Karpas-422 (cell line): ENCODE measurements around the gene IFNL3. TPM values are rescaled to one million over a fixed set of nuclear protein-coding genes. Genes with fewer than 3 reads are reported as not detected.

Source experiments
- DNase-seq: peaks from one replicate; pipeline ENCODE4 v3.0.0-alpha.2; 2015
- H2AFZ ChIP-seq: fragments of 200-600 bp; sonication (generic); 2 replicates; pipeline ENCODE4 v1.6.1; 2014; ENCODE audit warnings: antibody characterized with exemption, low read length, mixed read lengths
- H3K27ac ChIP-seq: fragments of 200-600 bp; sonication (generic); 2 replicates; pipeline ENCODE4 v1.5.1; 2014; ENCODE audit warnings: mild to moderate bottlenecking, low read length, moderate library complexity
- H3K27me3 ChIP-seq: fragments of 200-600 bp; sonication (generic); 2 replicates; pipeline ENCODE4 v1.6.1; 2014; ENCODE audit warnings: low read length, mixed read lengths
- H3K36me3 ChIP-seq: fragments of 200-600 bp; sonication (generic); 2 replicates; pipeline ENCODE4 v1.6.1; 2014; ENCODE audit warnings: low read length, mixed read lengths; ENCODE audit not compliant: insufficient read depth
- H3K4me1 ChIP-seq: fragments of 200-600 bp; sonication (generic); 2 replicates; pipeline ENCODE4 v1.6.1; 2014; ENCODE audit warnings: mild to moderate bottlenecking, low read length, mixed read lengths
- H3K4me2 ChIP-seq: fragments of 200-600 bp; sonication (generic); 2 replicates; pipeline ENCODE4 v1.6.1; 2014; ENCODE audit warnings: low read length, low read depth, mild to moderate bottlenecking; ENCODE audit not compliant: poor library complexity, severe bottlenecking
- H3K4me3 ChIP-seq: fragments of 200-600 bp; sonication (generic); 2 replicates; pipeline ENCODE4 v1.5.1; 2014; ENCODE audit warnings: mild to moderate bottlenecking, antibody characterized with exemption, low read length, mixed read lengths
- H3K79me2 ChIP-seq: fragments of 200-600 bp; sonication (generic); 2 replicates; pipeline ENCODE4 v1.6.1; 2014; ENCODE audit warnings: mild to moderate bottlenecking, low read length, mixed read lengths
- H3K9ac ChIP-seq: fragments of 200-600 bp; sonication (generic); 2 replicates; pipeline ENCODE4 v1.6.0; 2014; ENCODE audit warnings: low read length
- H3K9me2 ChIP-seq: fragments of 200-600 bp; sonication (generic), shearing (Covaris generic); replicated peaks from 2 replicates; pipeline ENCODE4 v1.6.0; 2014; ENCODE audit warnings: mild to moderate bottlenecking, low read length, moderate library complexity; ENCODE audit not compliant: insufficient read depth
- H3K9me3 ChIP-seq: fragments of 300-700, 200-600 bp; sonication (generic); 2 replicates; pipeline ENCODE4 v1.6.1; 2014; ENCODE audit warnings: low read length, mixed read lengths
- H4K20me1 ChIP-seq: fragments of 200-600 bp; sonication (generic); 2 replicates; pipeline ENCODE4 v1.6.1; 2014; ENCODE audit warnings: mild to moderate bottlenecking, antibody characterized with exemption, low read length, low read depth; ENCODE audit not compliant: insufficient read depth
- total RNA-seq: library from RNA; depleted of rRNA; stranded (reverse); fragments of >200 nt; shearing (Covaris generic); gene quantifications from 2 replicates; pipeline ENCODE4 v1.2.3, GENCODE V29; 2014; ENCODE audit warnings: low replicate concordance

The IFNL3 gene
- total RNA-seq, 1 experiment from 2014 or later = not detected

GRCh38 chr19:39262496-39262895, 17.7 kb upstream of the IFNL3 start:
- Histone ChIP-seq H3K9me2 (no peaks in the 10 kb centered on the region), H3K27ac (no peak overlapping the region), H3K9ac (no peak overlapping the region), H2AFZ (no peak overlapping the region), H3K79me2 (no peaks in the 10 kb centered on the region), H3K4me1 (no peaks in the 10 kb centered on the region), H3K27me3 (no peaks in the 10 kb centered on the region), H4K20me1 (no peaks in the 10 kb centered on the region), H3K9me3 (no peaks in the 10 kb centered on the region), H3K4me3 (no peak overlapping the region), H3K4me2 (no peak overlapping the region), H3K36me3 (no peaks in the 10 kb centered on the region)
- no peak for DNase-seq

GRCh38 chr19:39261704-39262103, 16.9 kb upstream of the IFNL3 start:
- Histone ChIP-seq H3K9ac (no peak overlapping the region), H2AFZ (no peak overlapping the region), H3K36me3 (no peaks in the 10 kb centered on the region), H3K9me2 (no peaks in the 10 kb centered on the region), H3K79me2 (no peaks in the 10 kb centered on the region), H3K4me3 (no peak overlapping the region), H3K4me2 (no peak overlapping the region), H4K20me1 (no peaks in the 10 kb centered on the region), H3K9me3 (no peaks in the 10 kb centered on the region), H3K27me3 (no peaks in the 10 kb centered on the region), H3K27ac (no peak overlapping the region), H3K4me1 (no peaks in the 10 kb centered on the region)
- no peak for DNase-seq

- Histone ChIP-seq H3K4me3 (no peak overlapping the region), H3K27me3 (no peaks in the 10 kb centered on the region), H3K9me2 (no peaks in the 10 kb centered on the region), H3K4me1 (no peaks in the 10 kb centered on the region), H3K79me2 (no peaks in the 10 kb centered on the region), H3K36me3 (no peaks in the 10 kb centered on the region), H4K20me1 (no peaks in the 10 kb centered on the region), H3K9me3 (no peaks in the 10 kb centered on the region), H3K9ac (no peak overlapping the region), H2AFZ (no peak overlapping the region), H3K27ac (no peak overlapping the region), H3K4me2 (no peak overlapping the region)
- DNase-seq = no peak
Measured at GRCh38 chr19:39257227-39257626, 12.4 kb upstream of the IFNL3 start.

GRCh38 chr19:39254531-39255345, 9.9 kb upstream of the IFNL3 start:
- Histone ChIP-seq H3K9me3 (no peaks in the 10 kb centered on the region), H2AFZ (no peak overlapping the region), H3K4me3 (no peak overlapping the region), H3K79me2 (no peaks in the 10 kb centered on the region), H4K20me1 (no peaks in the 10 kb centered on the region), H3K9me2 (no peaks in the 10 kb centered on the region), H3K27ac (no peak overlapping the region), H3K27me3 (no peaks in the 10 kb centered on the region), H3K4me1 (no peaks in the 10 kb centered on the region), H3K9ac (no peak overlapping the region), H3K4me2 (no peak overlapping the region), H3K36me3 (no peaks in the 10 kb centered on the region)
- no peak for DNase-seq

- no peaks in the 10 kb centered on the region for H3K9me2 ChIP-seq
- no peaks in the 10 kb centered on the region for H3K9me3 ChIP-seq
- no peaks in the 10 kb centered on the region for H3K79me2 ChIP-seq
- no peak overlapping the region for H3K9ac ChIP-seq
- H3K27ac ChIP-seq = no peak overlapping the region
- no peaks in the 10 kb centered on the region for H3K4me1 ChIP-seq
- no peak overlapping the region for H2AFZ ChIP-seq
- H3K4me3 ChIP-seq = no peak overlapping the region
- no peaks in the 10 kb centered on the region for H3K27me3 ChIP-seq
- DNase-seq = no peak
- no peaks in the 10 kb centered on the region for H3K36me3 ChIP-seq
- no peak overlapping the region for H3K4me2 ChIP-seq
- H4K20me1 ChIP-seq = no peaks in the 10 kb centered on the region
Measured at GRCh38 chr19:39253374-39254149, 8.8 kb upstream of the IFNL3 start.

GRCh38 chr19:39252458-39252857, 7.7 kb upstream of the IFNL3 start:
- no peaks in the 10 kb centered on the region for H3K27me3 ChIP-seq
- no peaks in the 10 kb centered on the region for H3K79me2 ChIP-seq
- no peaks in the 10 kb centered on the region for H3K9me2 ChIP-seq
- H3K27ac ChIP-seq = no peak overlapping the region
- H3K9me3 ChIP-seq = no peaks in the 10 kb centered on the region
- H3K4me2 ChIP-seq = no peak overlapping the region
- H3K36me3 ChIP-seq = no peaks in the 10 kb centered on the region
- H2AFZ ChIP-seq = no peak overlapping the region
- no peak overlapping the region for H3K9ac ChIP-seq
- DNase-seq = no peak
- H4K20me1 ChIP-seq = no peaks in the 10 kb centered on the region
- no peaks in the 10 kb centered on the region for H3K4me1 ChIP-seq
- H3K4me3 ChIP-seq = no peak overlapping the region

GRCh38 chr19:39251846-39252245, 7.0 kb upstream of the IFNL3 start:
- Histone ChIP-seq H3K9ac (no peak overlapping the region), H3K4me2 (no peak overlapping the region), H3K36me3 (no peaks in the 10 kb centered on the region), H4K20me1 (no peaks in the 10 kb centered on the region), H3K27ac (no peak overlapping the region), H3K79me2 (no peaks in the 10 kb centered on the region), H3K9me2 (no peaks in the 10 kb centered on the region), H3K4me1 (no peaks in the 10 kb centered on the region), H3K27me3 (no peaks in the 10 kb centered on the region), H3K4me3 (no peak overlapping the region), H2AFZ (no peak overlapping the region), H3K9me3 (no peaks in the 10 kb centered on the region)
- DNase-seq = no peak

GRCh38 chr19:39251081-39251480, 6.3 kb upstream of the IFNL3 start:
- H3K27me3 ChIP-seq = no peaks in the 10 kb centered on the region
- no peak overlapping the region for H3K9ac ChIP-seq
- H3K9me2 ChIP-seq = no peaks in the 10 kb centered on the region
- no peak overlapping the region for H3K27ac ChIP-seq
- no peaks in the 10 kb centered on the region for H3K79me2 ChIP-seq
- H3K4me2 ChIP-seq = no peak overlapping the region
- no peaks in the 10 kb centered on the region for H3K4me1 ChIP-seq
- H3K4me3 ChIP-seq = no peak overlapping the region
- no peaks in the 10 kb centered on the region for H3K36me3 ChIP-seq
- H4K20me1 ChIP-seq = no peaks in the 10 kb centered on the region
- no peaks in the 10 kb centered on the region for H3K9me3 ChIP-seq
- no peak overlapping the region for H2AFZ ChIP-seq
- no peak for DNase-seq
